NT2/D1 (cell line): ENCODE data around the gene ECHDC3.

Experiments used
- YY1 ChIP-seq: IDR thresholded peaks from 2 replicates; pipeline ENCODE4 v1.6.1; 2011; ENCODE audit not compliant: insufficient read length, insufficient read depth
- ZNF274 ChIP-seq: IDR thresholded peaks from 2 replicates; pipeline ENCODE4 v1.6.1; 2011; ENCODE audit warnings: mild to moderate bottlenecking, low read depth, low read length

DNA sequence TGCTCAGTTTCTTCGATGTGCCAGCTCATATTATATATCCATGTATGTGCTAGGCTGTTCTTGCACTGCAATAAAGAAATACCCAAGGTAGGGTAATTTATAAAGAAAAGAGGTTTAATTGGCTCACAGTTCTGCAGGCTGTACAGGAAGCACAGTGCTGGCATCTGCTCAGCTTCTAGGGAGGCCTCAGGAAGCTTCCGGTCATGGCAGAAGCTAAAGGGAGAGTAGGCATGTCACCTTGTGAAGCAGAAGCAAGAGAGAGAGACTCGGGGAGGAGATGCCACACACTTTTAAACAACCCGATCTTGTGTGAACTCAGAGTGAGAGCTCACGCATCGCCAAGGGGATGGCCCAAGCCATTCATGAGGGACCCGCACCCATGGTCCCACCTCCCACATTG, 13.8 kb upstream of the ECHDC3 start:
- TF ChIP-seq YY1 (no peak), ZNF274 (no peak)
